GM12891 (cell line): ENCODE measurements around the gene LHFPL2.

Experiments used
- PAX5 ChIP-seq: IDR thresholded peaks from 2 replicates; pipeline ENCODE4 v1.6.1; 2011; ENCODE audit warnings: low read length, moderate library complexity, mild to moderate bottlenecking; ENCODE audit not compliant: insufficient read depth, severe bottlenecking
- POLR2A ChIP-seq: IDR thresholded peaks from 2 replicates; pipeline ENCODE4 v1.6.1; 2011; ENCODE audit warnings: low read depth, low read length, control low read depth
- POLR2AphosphoS5 ChIP-seq: IDR thresholded peaks from 2 replicates; pipeline ENCODE4 v1.6.1; 2011; ENCODE audit warnings: low read depth, low read length, control low read depth
- POU2F2 ChIP-seq: IDR thresholded peaks from 2 replicates; pipeline ENCODE4 v1.6.1; 2011; ENCODE audit warnings: low read depth, mild to moderate bottlenecking, control low read depth, low read length, moderate library complexity
- TAF1 ChIP-seq: IDR thresholded peaks from 2 replicates; pipeline ENCODE4 v1.6.1; 2011; ENCODE audit warnings: low read depth, low read length, control low read depth

DNA sequence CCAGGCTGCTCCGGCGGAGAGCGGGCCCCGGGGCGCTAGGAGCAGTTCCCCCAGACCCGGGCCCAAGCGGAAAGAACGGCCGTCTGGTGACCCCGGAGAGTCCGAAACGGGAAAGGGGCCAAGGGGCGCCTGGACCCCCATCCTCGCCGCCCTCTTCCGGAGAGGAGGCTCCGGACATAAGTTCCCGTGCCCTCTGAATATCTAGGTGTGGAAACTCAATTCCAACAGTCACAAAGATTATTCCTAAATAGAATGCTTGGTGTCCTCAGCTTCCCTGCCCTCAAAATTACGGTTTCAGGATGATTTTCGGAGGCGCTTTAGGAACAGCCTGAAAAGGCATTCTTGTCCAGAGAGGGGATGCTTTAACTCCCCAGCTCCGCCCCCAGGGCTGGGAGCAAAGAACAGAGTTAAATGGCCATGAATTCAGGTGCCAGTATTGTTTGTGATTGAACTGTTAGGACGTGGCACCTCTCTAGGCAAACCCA is 681 bp upstream of the LHFPL2 start:
- no peak for TF ChIP-seq POLR2A
- TF ChIP-seq POLR2AphosphoS5, result no peak
- no peak for TF ChIP-seq TAF1
- no peak for TF ChIP-seq POU2F2
- no peak for TF ChIP-seq PAX5
